ENCODE results near the gene SPDL1.

The SPDL1 gene
- 4.6 to 9.7 (median 7.2) reads per million in 4 donors for total RNA-seq

- peak; percentile 86 to 97 (median 90) for DNase-seq
Observed at GRCh38 chr5:169583424-169584220, at the start of gene SPDL1. Gene SPDL1 (plus strand): TSS chr5:169583773. CDS start chr5:169588417, 4,644 bp downstream.

GRCh38 chr5:169534311-169534880 is 49.2 kb upstream of the SPDL1 start:
- no peak for DNase-seq

GRCh38 chr5:169534939-169535338 is 48.6 kb upstream of the SPDL1 start:
- no peak for DNase-seq

GRCh38 chr5:169538944-169539343 is 44.6 kb upstream of the SPDL1 start:
- DNase-seq: no peak

GRCh38 chr5:169542811-169543210 is 40.8 kb upstream of the SPDL1 start:
- no peak for DNase-seq

- DNase-seq: no peak
Observed at GRCh38 chr5:169544264-169544950, 39.2 kb upstream of the SPDL1 start.

- DNase-seq: no peak
Observed at GRCh38 chr5:169545762-169546161, 37.8 kb upstream of the SPDL1 start.

GRCh38 chr5:169546346-169546745 is 37.2 kb upstream of the SPDL1 start:
- DNase-seq: no peak

- no peak for DNase-seq
Observed at GRCh38 chr5:169547508-169547907, 36.1 kb upstream of the SPDL1 start.

GRCh38 chr5:169548315-169548714 is 35.3 kb upstream of the SPDL1 start:
- DNase-seq: no peak

- DNase-seq: no peak
Observed at GRCh38 chr5:169549453-169550100, 34.0 kb upstream of the SPDL1 start.

GRCh38 chr5:169550227-169550626 is 33.3 kb upstream of the SPDL1 start:
- no peak for DNase-seq

- no peak for DNase-seq
Observed at GRCh38 chr5:169551146-169551545, 32.4 kb upstream of the SPDL1 start.

- DNase-seq: no peak
Observed at GRCh38 chr5:169551696-169552095, 31.9 kb upstream of the SPDL1 start.

- no peak for DNase-seq
Observed at GRCh38 chr5:169554251-169554650, 29.3 kb upstream of the SPDL1 start.

- no peak for DNase-seq
Observed at GRCh38 chr5:169557838-169558237, 25.7 kb upstream of the SPDL1 start.

- no peak for DNase-seq
Observed at GRCh38 chr5:169561893-169562292, 21.7 kb upstream of the SPDL1 start.

GRCh38 chr5:169563369-169563768 is 20.2 kb upstream of the SPDL1 start:
- DNase-seq: no peak

- DNase-seq: no peak
Observed at GRCh38 chr5:169566202-169566601, 17.4 kb upstream of the SPDL1 start.

- DNase-seq: no peak
Observed at GRCh38 chr5:169567079-169567478, 16.5 kb upstream of the SPDL1 start.

GRCh38 chr5:169569513-169569912 is 14.1 kb upstream of the SPDL1 start:
- no peak for DNase-seq

- no peak for DNase-seq
Observed at GRCh38 chr5:169571355-169571754, 12.2 kb upstream of the SPDL1 start.

- no peak for DNase-seq
Observed at GRCh38 chr5:169574134-169574646, 9.4 kb upstream of the SPDL1 start.

Measured in T-helper 1 cell (primary cell).